ENCODE measurements around the gene MICU1. TPM values are rescaled to one million over a fixed set of nuclear protein-coding genes. Genes with fewer than 3 reads are reported as not detected.

The MICU1 gene
- total and polyA plus RNA-seq, 12 donors: 34.2 to 54.1 (median 44.3) TPM

DNA sequence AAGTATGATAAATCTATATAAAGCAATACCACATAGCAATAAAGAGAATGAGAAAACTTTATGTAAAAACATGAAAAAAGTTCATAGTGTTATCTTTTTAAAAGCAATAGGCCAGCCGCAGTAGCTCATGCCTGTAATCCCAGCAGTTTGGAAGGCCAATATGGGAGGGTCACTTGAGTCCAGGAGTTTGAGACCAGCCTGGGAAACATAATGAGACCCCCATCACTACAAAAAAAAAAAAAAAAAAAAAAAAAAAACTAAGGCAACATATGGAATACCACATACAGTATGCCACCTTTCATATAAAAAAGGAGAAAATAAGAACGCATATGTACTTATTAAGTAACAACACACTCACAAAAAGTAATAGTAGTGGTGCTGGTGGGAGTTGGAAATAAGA is 52.8 kb downstream of the MICU1 start:
- DNase-seq: no peak
- Histone ChIP-seq H3K4me3 (no peak overlapping the region), H3K36me3 (no peaks in the 10 kb centered on the region), H3K27me3 (no peaks in the 10 kb centered on the region), H3K27ac (no peak overlapping the region), H3K9me3 (no peaks in the 10 kb centered on the region), H3K4me1 (no peaks in the 10 kb centered on the region)
- TF ChIP-seq, protein P1, sequence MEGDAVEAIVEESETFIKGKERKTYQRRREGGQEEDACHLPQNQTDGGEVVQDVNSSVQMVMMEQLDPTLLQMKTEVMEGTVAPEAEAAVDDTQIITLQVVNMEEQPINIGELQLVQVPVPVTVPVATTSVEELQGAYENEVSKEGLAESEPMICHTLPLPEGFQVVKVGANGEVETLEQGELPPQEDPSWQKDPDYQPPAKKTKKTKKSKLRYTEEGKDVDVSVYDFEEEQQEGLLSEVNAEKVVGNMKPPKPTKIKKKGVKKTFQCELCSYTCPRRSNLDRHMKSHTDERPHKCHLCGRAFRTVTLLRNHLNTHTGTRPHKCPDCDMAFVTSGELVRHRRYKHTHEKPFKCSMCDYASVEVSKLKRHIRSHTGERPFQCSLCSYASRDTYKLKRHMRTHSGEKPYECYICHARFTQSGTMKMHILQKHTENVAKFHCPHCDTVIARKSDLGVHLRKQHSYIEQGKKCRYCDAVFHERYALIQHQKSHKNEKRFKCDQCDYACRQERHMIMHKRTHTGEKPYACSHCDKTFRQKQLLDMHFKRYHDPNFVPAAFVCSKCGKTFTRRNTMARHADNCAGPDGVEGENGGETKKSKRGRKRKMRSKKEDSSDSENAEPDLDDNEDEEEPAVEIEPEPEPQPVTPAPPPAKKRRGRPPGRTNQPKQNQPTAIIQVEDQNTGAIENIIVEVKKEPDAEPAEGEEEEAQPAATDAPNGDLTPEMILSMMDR (IDR thresholded peaks at IDR 0.05): no peak
- ATAC-seq: no peak
- intact Hi-C loops (cut with DNase I): loop anchor here in 1 of 10 donors (10.0 kb wide), 1 partner anchor 208 kb away; no protein-coding TSS in a partner anchor
- 95 to 97% methylated on average over 2 of the region's 2 CpGs for WGBS, 2 donors

- Histone ChIP-seq H3K36me3 (peaks cover 0 to 34% (median 4%) of the 10 kb centered on the region in 9 donors), H3K4me1 (peaks cover 0 to 24% (median 0%) of the 10 kb centered on the region in 9 donors), H3K9me3 (no peaks in the 10 kb centered on the region), H3K27me3 (no peaks in the 10 kb centered on the region), H3K27ac (peak overlapping the region in 4 of 10 donors; percentile 6 to 41 (median 16)), H3K4me3 (no peak overlapping the region)
- DNase-seq (no peak), ATAC-seq (no peak)
- WGBS, 2 donors: 77 to 80% methylated on average over 4 of the region's 4 CpGs
- TF ChIP-seq, protein P1 (IDR thresholded peaks at IDR 0.05): peak in 6 of 9 donors; percentile 31 to 48 (median 41)
- intact Hi-C loops (cut with DNase I): loop anchor here in 3 of 10 donors (5.0 to 10.0 kb wide), 2 partner anchors 191 to 203 kb away; no protein-coding TSS in a partner anchor
Observed at GRCh38 chr10:72567889-72568640, 57.8 kb downstream of the MICU1 start.

DNA sequence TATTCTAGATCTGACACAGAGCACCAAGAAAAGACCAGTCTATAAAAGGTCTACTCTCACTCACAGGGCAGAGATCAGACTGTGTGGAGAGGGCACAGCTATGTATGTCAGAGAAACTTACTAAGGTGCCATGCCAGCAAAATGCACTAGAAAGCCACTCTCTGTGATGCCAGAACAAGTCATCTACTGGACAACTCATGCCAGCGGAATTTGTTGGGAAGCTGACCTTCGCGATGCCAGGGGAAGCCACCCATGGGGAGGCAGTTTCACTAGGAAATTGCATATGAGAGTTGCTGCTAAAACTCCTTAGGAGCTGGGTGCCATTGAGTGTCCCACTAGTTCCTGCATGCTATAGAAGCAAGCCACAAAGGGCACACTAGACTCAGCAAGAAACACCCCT is 58.5 kb downstream of the MICU1 start:
- peaks cover 0 to 27% (median 0%) of the 10 kb centered on the region in 9 donors for H3K4me1 ChIP-seq
- intact Hi-C loops (cut with DNase I): loop anchor here in 3 of 10 donors (5.0 to 10.0 kb wide), 2 partner anchors 190 to 203 kb away; no protein-coding TSS in a partner anchor
- peaks cover 0 to 40% (median 4%) of the 10 kb centered on the region in 9 donors for H3K36me3 ChIP-seq
- no peaks in the 10 kb centered on the region for H3K9me3 ChIP-seq
- WGBS, 2 donors: 75 to 85% methylated on average over 3 of the region's 3 CpGs
- DNase-seq (peak in 1 of 2 donors; percentile 16), ATAC-seq (peak; percentile 43 to 95 (median 79))
- H3K27me3 ChIP-seq: no peaks in the 10 kb centered on the region
- TF ChIP-seq, protein P1 (IDR thresholded peaks at IDR 0.05): no peak
- peak overlapping the region in 5 of 10 donors; percentile 6 to 41 (median 15) for H3K27ac ChIP-seq
- no peak overlapping the region for H3K4me3 ChIP-seq

DNA sequence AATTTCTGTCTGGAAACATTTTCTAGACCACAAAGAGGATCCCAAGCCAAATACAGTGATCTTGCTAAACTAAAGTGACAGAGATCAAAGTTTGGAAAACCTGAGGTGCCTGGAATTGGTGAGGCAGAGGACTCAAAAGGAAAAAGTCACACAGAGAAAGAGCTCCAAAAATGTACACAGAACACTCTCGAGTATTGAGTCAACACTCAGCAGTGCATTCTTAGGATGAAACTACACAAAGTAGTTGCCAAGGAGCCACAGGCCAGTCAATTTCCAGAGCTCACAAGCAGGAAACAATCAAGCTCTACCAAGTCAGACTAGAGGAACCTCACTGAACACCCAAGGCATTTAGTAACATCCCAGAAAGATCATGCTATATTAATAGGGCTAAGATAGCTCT is 61.3 kb downstream of the MICU1 start:
- peaks cover 0 to 68% (median 8%) of the 10 kb centered on the region in 9 donors for H3K36me3 ChIP-seq
- H3K4me3 ChIP-seq: no peak overlapping the region
- WGBS, 2 donors: 80 to 97% methylated on average over 1 of the region's 1 CpG
- no peak for DNase-seq
- H3K27ac ChIP-seq: peak overlapping the region in 1 of 10 donors; percentile 7
- ATAC-seq: no peak
- no peaks in the 10 kb centered on the region for H3K9me3 ChIP-seq
- H3K27me3 ChIP-seq: no peaks in the 10 kb centered on the region
- TF ChIP-seq, protein P1 (IDR thresholded peaks at IDR 0.05): no peak
- H3K4me1 ChIP-seq: peaks cover 0 to 27% (median 0%) of the 10 kb centered on the region in 9 donors
- intact Hi-C loops (cut with DNase I): loop anchor here in 2 of 10 donors (10.0 kb wide), 1 partner anchor 200 kb away; no protein-coding TSS in a partner anchor

All from heart right ventricle (tissue), 16 donors.